ENCODE results near the gene FBXW8. TPM values are rescaled to one million over a fixed set of nuclear protein-coding genes. Genes with fewer than 3 reads are reported as not detected.

Gene FBXW8
- total RNA-seq, 1 experiment from 2014 or later: 20.6 TPM

DNA sequence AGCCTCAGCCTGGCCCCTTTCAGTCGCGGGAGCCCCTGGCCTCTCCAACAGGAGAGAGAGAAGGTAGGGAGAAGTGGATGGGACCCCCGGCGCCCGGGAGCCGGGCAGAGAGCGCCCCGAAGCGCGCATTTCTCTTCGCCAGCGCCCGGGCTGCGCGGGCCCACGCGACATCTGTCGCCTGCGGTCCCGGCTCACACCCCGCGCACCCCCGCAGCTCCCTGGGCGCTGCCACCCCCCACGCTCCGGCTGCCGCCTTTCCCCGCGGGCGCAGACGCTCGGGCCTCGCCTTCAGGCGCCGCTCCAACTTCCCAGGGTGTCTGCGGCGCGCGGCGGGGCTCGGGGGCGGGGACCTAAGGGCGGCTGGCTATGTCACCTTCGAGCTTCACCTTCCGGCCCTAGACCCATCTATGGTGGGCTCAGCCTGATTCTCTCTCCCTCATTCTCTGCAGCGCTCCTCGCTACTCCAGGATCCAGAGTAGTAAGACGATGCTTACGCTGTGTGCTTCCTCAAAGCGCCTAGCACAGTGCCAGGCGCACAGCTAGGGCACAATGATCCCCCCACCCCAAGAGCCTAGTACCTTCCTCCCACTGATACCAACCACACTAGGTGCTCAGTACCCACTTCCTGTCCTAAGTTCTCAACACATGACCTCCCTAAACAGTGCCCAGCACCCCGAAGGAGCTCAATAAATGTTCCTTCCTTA, 31.1 kb upstream of the FBXW8 start:
- TF ChIP-seq CTCF (conservative IDR thresholded peaks at IDR 0.05) (no peak), EZH2 (IDR thresholded peaks at IDR 0.05; ENCODE audit: low read depth) (no peak)
- H3K79me2 ChIP-seq (ENCODE audit: low read depth): peaks cover 19% of the 10 kb centered on the region; the same call in 1 of the 2 replicates
- H3K27ac ChIP-seq: peak overlapping the region; percentile 55
- peaks cover 1% of the 10 kb centered on the region; the same call in 1 of the 2 replicates for H3K9me3 ChIP-seq (ENCODE audit: insufficient read depth, low read depth)
- no peaks in the 10 kb centered on the region for H4K20me1 ChIP-seq (ENCODE audit: insufficient read depth)
- peaks cover 18% of the 10 kb centered on the region for H3K4me1 ChIP-seq (replicated peaks; ENCODE audit: insufficient read depth)
- DNase-seq: peak in 1 of 2 experiments; percentile 37
- no peaks in the 10 kb centered on the region for H3K9me2 ChIP-seq (ENCODE audit: insufficient read depth)
- peak overlapping the region; percentile 67 for H3K4me3 ChIP-seq
- peaks cover 37% of the 10 kb centered on the region for H3F3A ChIP-seq (ENCODE audit: insufficient read depth, low read depth)
- ChIA-PET CTCF (interaction anchor here (1.2 kb wide), 1 partner anchor 143 kb away, joined by 3 read pairs; no protein-coding TSS in a partner anchor), POLR2A (ENCODE audit: unreplicated experiment) (interaction anchor here (0.5 kb wide), 1 partner anchor 13 kb away, joined by 4 read pairs; no protein-coding TSS in a partner anchor)
- no TSS peak for BruUV-seq (replicated peaks)
- H2AFZ ChIP-seq: peak overlapping the region; percentile 63; the same call in 1 of the 2 replicates
- peaks cover 3% of the 10 kb centered on the region; the same call in 1 of the 2 replicates for H3K27me3 ChIP-seq (ENCODE audit: insufficient read depth, low read depth)
- H3K36me3 ChIP-seq (ENCODE audit: low read depth): 0 out of 2 replicates have a peak, but pooled peaks cover 5% of the 10 kb centered on the region
- H3K4me2 ChIP-seq: peak overlapping the region; percentile 96
- intact Hi-C loops (cut with micrococcal nuclease; ENCODE audit: unreplicated experiment): loop anchor here (2.0 kb wide), 1 partner anchor 37 kb away; no protein-coding TSS in a partner anchor

DNA sequence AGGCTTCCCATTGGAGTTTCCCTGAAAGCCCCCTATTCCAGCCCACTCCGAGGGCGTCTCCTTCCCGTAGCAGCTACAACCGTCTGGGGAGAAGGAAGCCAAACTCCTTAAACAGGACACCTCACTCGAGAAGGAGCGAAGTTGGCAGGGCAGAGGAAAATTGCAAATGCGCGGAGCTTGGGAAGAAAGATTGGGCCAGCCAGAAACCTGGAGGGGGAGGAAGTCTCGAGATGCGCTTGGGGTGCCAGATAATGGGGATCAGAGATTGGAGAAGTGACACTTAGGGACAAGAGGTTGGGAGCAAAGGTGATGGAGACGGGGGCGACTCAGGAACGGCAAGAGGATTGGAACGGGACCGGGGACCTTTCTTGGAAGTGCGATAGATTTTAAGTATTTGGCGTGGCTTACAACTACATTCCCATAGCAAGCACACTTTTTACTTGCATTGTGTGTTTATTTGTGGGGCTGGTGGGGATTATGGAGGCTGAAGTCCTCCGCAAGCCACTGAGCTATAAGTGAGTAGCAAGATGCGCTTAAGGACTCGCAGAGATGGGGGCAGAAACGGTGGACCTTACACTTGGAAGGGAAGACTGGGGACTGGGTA, 30.4 kb upstream of the FBXW8 start:
- BruUV-seq (replicated peaks): no TSS peak
- DNase-seq: peak in 1 of 2 experiments; percentile 34

More for the DNA sequence above, 30.4 kb upstream of the FBXW8 start:
- H3K4me1 ChIP-seq (replicated peaks; ENCODE audit: insufficient read depth): peaks cover 18% of the 10 kb centered on the region
- intact Hi-C loops (cut with micrococcal nuclease; ENCODE audit: unreplicated experiment): loop anchor here (2.0 kb wide), 1 partner anchor 36 kb away; no protein-coding TSS in a partner anchor
- peak overlapping the region; percentile 96 for H3K4me2 ChIP-seq
- no peak for TF ChIP-seq CTCF (conservative IDR thresholded peaks at IDR 0.05)
- TF ChIP-seq EZH2 (IDR thresholded peaks at IDR 0.05; ENCODE audit: low read depth): no peak
- POLR2A ChIA-PET (ENCODE audit: unreplicated experiment): interaction anchor here (0.5 to 0.6 kb wide), 2 partner anchors 9 to 12 kb away, joined by 3 to 4 read pairs; no protein-coding TSS in a partner anchor
- H2AFZ ChIP-seq: peak overlapping the region; percentile 78; the same call in 1 of the 2 replicates
- H3K27me3 ChIP-seq (ENCODE audit: insufficient read depth, low read depth): peaks cover 3% of the 10 kb centered on the region; the same call in 1 of the 2 replicates
- CTCF ChIA-PET: interaction anchor here (1.2 kb wide), 1 partner anchor 144 kb away, joined by 3 read pairs; no protein-coding TSS in a partner anchor
- no peaks in the 10 kb centered on the region for H4K20me1 ChIP-seq (ENCODE audit: insufficient read depth)
- no peaks in the 10 kb centered on the region for H3K36me3 ChIP-seq (ENCODE audit: low read depth)
- H3K9me3 ChIP-seq (ENCODE audit: insufficient read depth, low read depth): no peaks in the 10 kb centered on the region
- peak overlapping the region; percentile 67 for H3K4me3 ChIP-seq
- H3K9me2 ChIP-seq (ENCODE audit: insufficient read depth): no peaks in the 10 kb centered on the region
- H3K79me2 ChIP-seq (ENCODE audit: low read depth): peaks cover 19% of the 10 kb centered on the region; the same call in 1 of the 2 replicates
- peaks cover 37% of the 10 kb centered on the region for H3F3A ChIP-seq (ENCODE audit: insufficient read depth, low read depth)
- peak overlapping the region; percentile 45 for H3K27ac ChIP-seq

Measured in PC-9 (cell line).